Esophagus (tissue), 2 donors: ENCODE measurements around the gene TAF10. TPM values are rescaled to one million over a fixed set of nuclear protein-coding genes. Genes with fewer than 3 reads are reported as not detected.

Experiments used
- H3K27ac ChIP-seq, 2 donors: one replicate each; pipeline ENCODE4 v1.5.1; 2013; ENCODE audit warnings: low read depth in 2 of 2, mild to moderate bottlenecking in 2 of 2, inconsistent platforms in 1 of 2, low read length in 1 of 2, moderate library complexity in 1 of 2
- H3K27me3 ChIP-seq, 2 donors: one replicate each; pipeline ENCODE4 v1.6.1; 2013; ENCODE audit warnings: low read length in 2 of 2, control low read depth in 1 of 2, mild to moderate bottlenecking in 1 of 2; ENCODE audit not compliant: insufficient read depth in 2 of 2, control insufficient read depth in 1 of 2
- H3K36me3 ChIP-seq, 2 donors: one replicate each; pipeline ENCODE4 v1.6.1; 2013; ENCODE audit warnings: low read length in 1 of 2; ENCODE audit not compliant: control insufficient read depth in 2 of 2, insufficient read depth in 2 of 2
- H3K4me1 ChIP-seq, 2 donors: one replicate each; pipeline ENCODE4 v1.6.1; 2013; ENCODE audit warnings: low read length in 1 of 2; ENCODE audit not compliant: control insufficient read depth in 2 of 2, insufficient read depth in 2 of 2
- H3K4me3 ChIP-seq, 2 donors: one replicate each; pipeline ENCODE4 v1.5.1; 2013; ENCODE audit warnings: low read length in 2 of 2, mild to moderate bottlenecking in 2 of 2, low read depth in 1 of 2, moderate library complexity in 1 of 2
- H3K9me3 ChIP-seq, 2 donors: one replicate each; pipeline ENCODE4 v1.6.1; 2013; ENCODE audit warnings: mild to moderate bottlenecking in 2 of 2, low read depth in 1 of 2, low read length in 1 of 2, moderate library complexity in 1 of 2; ENCODE audit not compliant: control insufficient read depth in 2 of 2, insufficient read depth in 1 of 2
- WGBS, 2 donors: extraction: QIAGEN DNeasy Blood & Tissue Kit; methylation state at CpG; one replicate each; pipeline ENCODE4 v1.1.7; 2013; 5-methylcytosine and 5-hydroxymethylcytosine counted together
- polyA plus RNA-seq, 2 donors: library from polyadenylated mRNA; stranded (reverse); fragments of 200-250 nt; gene quantifications; one replicate each; pipeline ENCODE4 v1.2.3, GENCODE V29; 2013
- donor health status: healthy with polysubstance abuse.
- donor health status: Bipolar disorder and iron deficiency.

Gene TAF10
- polyA plus RNA-seq, 2 donors: 83.0 to 93.7 TPM

DNA sequence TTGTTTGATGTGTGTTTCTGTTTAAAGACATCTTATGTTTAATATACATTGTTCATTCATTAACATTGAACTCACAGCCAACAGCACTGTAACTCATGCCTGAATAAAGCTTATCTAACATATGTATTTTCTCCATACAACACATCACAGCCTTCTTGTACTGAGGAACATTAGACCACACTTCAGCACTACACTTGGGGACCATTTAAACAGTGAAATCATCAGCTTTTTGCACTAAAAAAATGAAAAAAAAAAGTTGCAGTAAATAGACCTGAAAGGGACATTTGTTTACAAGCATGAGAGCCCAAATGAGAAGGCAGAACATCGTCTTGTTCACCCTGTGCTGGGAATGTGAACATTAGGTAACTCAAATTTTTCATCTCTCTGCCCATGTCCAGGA lies 22.5 kb upstream of the TAF10 start:
- peaks cover 2 to 4% of the 10 kb centered on the region in 2 donors for H3K4me1 ChIP-seq
- H3K27me3 ChIP-seq: no peaks in the 10 kb centered on the region
- no peak overlapping the region for H3K4me3 ChIP-seq
- peaks cover 0 to 5% of the 10 kb centered on the region in 2 donors for H3K9me3 ChIP-seq
- 66 to 67% methylated on average over 1 of the region's 1 CpG for WGBS, 2 donors
- H3K27ac ChIP-seq: no peak overlapping the region
- H3K36me3 ChIP-seq: peaks cover 0 to 4% of the 10 kb centered on the region in 2 donors

DNA sequence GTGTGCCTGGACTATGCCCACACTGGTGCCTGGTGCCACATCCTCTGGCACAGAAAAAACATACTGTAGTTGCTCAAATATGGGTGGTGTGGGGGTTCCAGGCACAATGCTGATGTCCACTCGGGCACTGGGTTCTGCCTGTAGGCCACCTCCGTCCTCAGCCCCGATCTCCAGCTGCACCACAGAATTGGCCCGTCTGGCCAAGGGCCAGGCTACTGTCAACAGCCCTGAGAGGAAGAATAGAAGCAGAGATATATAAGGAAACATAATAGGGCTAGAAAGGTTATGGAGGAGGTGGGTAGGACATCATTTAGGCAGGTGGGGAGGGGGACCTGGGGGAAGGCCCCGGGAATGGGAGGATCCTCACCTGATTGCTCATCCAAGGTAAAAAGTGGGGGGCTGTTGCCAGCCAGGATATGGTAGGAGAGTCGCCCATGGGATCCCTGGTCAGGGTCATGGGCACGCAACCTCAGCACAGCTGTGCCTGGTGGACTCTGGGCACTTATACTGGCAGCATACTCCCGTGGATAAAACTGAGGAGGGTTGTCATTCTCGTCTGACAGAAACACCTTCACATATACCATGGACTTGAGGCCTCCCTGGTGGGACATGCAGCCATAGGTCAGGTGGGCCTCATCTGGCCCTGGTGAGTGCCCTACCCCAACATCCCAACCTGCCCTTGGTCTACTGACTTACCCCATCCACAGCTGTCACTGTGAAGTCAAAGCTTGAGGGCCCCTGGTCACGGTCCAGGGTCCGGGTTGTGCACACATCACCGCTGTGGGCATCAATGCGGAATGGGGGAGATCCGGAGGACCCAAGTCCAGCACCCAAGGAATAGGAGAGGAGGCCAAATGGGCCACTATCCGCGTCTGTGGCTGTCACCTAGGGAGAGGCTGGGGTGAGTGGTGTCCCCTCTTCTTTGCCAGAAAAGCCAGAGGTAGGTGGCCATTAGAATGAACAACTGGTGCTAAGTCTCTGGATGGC lies 21.7 kb upstream of the TAF10 start:
- Histone ChIP-seq H3K27ac (no peak overlapping the region), H3K4me1 (peaks cover 2 to 4% of the 10 kb centered on the region in 2 donors), H3K27me3 (no peaks in the 10 kb centered on the region), H3K9me3 (peaks cover 0 to 6% of the 10 kb centered on the region in 2 donors), H3K4me3 (no peak overlapping the region), H3K36me3 (peaks cover 0 to 4% of the 10 kb centered on the region in 2 donors)
- WGBS, 2 donors: 90 to 94% methylated on average over 16 of the region's 16 CpGs

DNA sequence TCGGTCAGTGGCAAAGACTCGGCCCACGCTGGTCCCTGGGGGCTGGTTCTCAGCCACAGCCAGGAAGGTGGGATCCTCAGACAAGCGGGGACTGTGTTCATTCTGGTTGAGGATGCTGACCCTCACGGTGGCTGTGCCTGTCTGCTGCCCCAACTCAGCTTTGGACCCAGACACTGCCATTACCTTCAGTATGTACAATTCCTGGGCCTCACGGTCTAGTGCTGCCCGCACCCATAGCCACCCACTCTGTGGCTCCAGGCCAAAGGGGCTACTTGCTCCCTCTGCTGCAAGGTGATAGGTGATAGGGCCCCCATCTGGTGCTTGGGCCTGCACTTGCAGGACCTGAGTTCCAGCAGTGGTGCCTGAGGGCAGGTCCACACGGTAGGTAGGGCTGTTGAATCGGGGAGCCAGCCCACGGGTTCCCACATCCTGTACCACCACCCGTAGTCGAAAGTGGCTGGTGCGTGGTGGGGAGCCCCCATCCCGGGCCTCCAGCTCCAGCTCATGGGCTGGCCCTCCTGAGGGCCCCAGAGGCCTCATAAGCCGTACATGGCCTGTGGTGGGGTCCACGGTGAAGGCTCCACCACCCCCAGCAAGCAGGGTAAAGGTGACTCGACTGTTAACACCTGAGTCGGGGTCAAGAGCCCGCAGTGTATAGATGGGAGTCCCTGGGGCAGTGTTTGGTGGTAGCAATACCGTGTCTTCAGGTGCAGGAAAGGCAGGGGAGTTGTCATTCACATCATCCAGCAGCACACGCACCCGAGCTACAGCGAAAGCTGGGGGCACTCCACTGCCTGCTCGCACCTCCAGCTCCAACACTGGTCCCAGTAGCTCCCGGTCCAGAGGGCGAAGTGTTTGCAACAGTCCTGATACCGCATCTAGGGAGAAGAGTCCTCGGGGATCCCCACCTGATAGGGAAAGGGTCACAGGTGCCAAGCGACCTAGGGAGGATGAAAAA lies 20.4 kb upstream of the TAF10 start:
- peaks cover 0 to 6% of the 10 kb centered on the region in 2 donors for H3K36me3 ChIP-seq
- 91% methylated on average over 29 of the region's 29 CpGs for WGBS, 2 donors

DNA sequence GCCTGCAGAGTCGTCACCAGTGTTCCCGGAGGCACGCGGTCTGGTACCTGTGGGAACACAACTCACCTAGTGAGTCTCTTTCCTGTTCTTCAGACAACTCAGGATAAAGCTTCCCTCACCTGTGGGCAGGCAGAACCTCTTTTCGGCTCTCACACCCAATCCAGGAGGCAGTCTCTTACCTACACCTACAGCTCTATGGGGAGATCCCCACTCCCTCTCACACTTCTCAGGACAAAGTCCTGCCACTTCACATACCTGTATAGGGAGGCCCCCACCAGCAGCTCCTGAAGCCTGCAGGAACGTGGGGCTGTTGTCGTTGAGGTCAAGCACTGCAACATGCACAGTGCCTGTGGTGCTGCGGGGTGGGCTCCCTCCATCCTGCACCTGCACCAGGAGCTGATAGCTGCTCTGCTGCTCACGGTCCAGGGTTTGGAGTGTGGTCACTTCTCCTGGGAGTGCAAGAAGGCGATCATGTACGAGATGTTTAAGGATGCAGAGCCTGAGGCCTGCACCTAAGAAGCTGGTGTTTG lies 19.4 kb upstream of the TAF10 start:
- Histone ChIP-seq H3K27ac (no peak overlapping the region), H3K27me3 (no peaks in the 10 kb centered on the region), H3K4me3 (no peak overlapping the region), H3K36me3 (peaks cover 0 to 11% of the 10 kb centered on the region in 2 donors), H3K4me1 (peaks cover 2 to 7% of the 10 kb centered on the region in 2 donors), H3K9me3 (peaks cover 0 to 6% of the 10 kb centered on the region in 2 donors)
- WGBS, 2 donors: 92 to 95% methylated on average over 11 of the region's 11 CpGs

More for the DNA sequence above, 20.4 kb upstream of the TAF10 start:
- Histone ChIP-seq H3K27me3 (no peaks in the 10 kb centered on the region), H3K4me3 (no peak overlapping the region), H3K4me1 (peaks cover 2 to 5% of the 10 kb centered on the region in 2 donors), H3K27ac (no peak overlapping the region), H3K9me3 (peaks cover 0 to 6% of the 10 kb centered on the region in 2 donors)

DNA sequence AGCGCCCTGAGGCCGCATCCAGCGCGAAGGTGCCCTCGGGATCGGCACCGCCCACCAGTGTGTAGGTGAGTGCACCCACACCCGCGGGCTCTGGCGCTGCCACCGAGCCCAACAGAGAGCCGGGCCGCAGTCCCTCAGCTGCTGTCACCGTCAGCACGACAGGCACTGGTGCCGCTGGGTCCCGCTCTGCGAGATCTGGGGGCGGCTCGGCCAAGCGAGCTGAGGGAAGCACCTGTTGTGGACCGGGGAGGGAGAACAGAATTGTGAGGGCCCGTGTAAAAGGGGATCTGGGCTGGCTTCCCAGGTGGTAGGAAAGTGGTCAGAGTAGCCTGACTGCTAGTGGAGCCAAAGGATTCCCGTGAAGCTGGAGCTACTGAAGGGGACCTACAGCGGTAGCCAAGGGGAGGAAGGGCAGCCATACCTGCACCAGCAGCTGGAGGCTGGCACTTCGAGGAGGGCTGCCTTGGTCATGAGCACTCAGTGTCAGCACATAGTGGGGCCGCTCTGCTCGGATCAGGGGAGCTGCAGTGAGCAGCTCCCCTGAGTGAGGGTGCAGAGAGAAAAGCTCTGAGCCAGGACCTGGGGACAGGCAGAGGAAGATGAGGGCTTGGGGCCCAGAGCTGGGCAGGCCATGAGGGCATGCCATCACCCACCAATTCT lies 18.7 kb upstream of the TAF10 start:
- peak overlapping the region; percentile 23 for H3K4me3 ChIP-seq

DNA sequence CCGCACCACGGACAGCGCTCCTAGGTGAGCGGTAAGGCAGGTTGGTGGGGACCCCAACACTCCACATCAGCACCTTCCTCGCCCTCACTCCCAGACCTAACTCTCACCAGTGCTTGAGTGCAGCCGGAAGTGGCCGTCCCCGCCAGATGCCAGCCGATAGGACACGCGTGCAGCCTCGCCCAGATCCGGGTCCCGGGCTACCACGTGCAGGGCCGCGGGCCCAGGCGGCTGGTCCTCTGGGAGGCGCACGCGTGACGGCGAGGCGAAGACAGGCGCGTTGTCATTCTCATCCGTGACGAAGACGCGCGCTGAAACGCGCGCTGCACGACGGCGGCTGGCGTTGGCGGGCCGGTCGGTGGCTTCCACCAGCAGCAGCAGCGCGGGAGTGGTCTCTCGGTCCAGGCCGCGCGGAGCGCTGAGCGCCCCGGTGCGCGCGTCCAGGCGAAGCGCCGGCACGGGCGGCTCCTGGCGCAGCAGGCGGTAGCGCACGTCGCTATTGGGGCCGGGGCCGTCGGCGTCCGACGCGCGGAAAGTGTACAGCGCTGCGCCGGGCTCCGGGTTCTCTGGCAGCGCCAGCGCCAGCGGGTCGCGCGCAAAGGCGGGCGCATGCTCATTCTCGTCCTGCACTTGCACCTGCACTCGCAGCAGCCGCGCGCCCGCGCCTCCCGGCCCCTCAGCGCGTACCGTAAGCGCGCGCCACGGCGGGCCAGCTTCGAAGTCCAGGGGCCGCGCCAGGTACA lies 18.0 kb upstream of the TAF10 start:
- H3K36me3 ChIP-seq: peaks cover 0 to 11% of the 10 kb centered on the region in 2 donors

More for the DNA sequence above, 18.7 kb upstream of the TAF10 start:
- WGBS, 2 donors: 46 to 55% methylated on average over 26 to 28 of the region's 28 CpGs
- H3K9me3 ChIP-seq: peaks cover 0 to 6% of the 10 kb centered on the region in 2 donors
- H3K36me3 ChIP-seq: peaks cover 0 to 11% of the 10 kb centered on the region in 2 donors
- no peak overlapping the region for H3K27ac ChIP-seq
- peaks cover 2 to 7% of the 10 kb centered on the region in 2 donors for H3K4me1 ChIP-seq
- no peaks in the 10 kb centered on the region for H3K27me3 ChIP-seq

DNA sequence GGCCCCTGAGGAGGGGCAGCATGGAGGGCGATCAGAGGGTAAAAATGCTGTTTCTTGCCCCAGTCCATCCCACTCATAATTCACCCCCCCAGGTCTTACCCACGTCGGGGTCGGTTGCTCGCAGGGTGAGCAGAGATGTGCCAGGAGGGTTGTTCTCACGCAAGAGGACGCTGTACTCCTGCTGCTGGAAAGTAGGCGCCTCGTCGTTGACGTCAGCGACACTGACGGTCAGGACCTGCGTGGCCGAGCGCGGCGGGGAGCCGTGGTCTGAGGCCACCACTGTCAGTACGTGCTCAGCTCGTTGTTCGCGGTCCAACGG lies 17.5 kb upstream of the TAF10 start:
- peaks cover 0 to 14% of the 10 kb centered on the region in 2 donors for H3K36me3 ChIP-seq
- no peak overlapping the region for H3K27ac ChIP-seq
- H3K27me3 ChIP-seq: no peaks in the 10 kb centered on the region
- H3K4me1 ChIP-seq: peaks cover 2 to 7% of the 10 kb centered on the region in 2 donors
- 91 to 93% methylated on average over 24 of the region's 24 CpGs for WGBS, 2 donors
- H3K4me3 ChIP-seq: no peak overlapping the region
- H3K9me3 ChIP-seq: peaks cover 0 to 6% of the 10 kb centered on the region in 2 donors

More for the DNA sequence above, 18.0 kb upstream of the TAF10 start:
- Histone ChIP-seq H3K4me1 (peaks cover 2 to 7% of the 10 kb centered on the region in 2 donors), H3K4me3 (peak overlapping the region; percentile 23), H3K27ac (no peak overlapping the region), H3K9me3 (peaks cover 0 to 6% of the 10 kb centered on the region in 2 donors), H3K27me3 (no peaks in the 10 kb centered on the region)
- WGBS, 2 donors: 56 to 63% methylated on average over 90 to 102 of the region's 102 CpGs

DNA sequence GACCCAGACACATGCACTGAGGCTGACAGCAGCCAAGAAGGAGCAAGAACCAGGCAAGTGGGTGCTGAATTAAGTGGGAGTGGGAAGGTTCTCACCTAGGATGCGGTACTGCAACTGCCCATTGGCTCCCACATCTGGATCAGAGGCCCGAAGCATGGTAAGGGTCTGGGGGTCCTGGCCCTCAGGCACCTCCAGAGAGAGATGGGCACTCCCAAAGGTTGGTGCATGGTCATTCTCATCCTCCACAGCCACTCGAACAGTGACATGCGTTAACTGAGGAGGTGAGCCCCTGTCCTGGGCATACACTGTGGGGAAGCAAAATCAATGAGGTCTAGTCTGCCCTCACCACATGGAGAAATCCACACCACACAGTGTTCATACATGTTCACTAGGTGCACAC lies 16.5 kb upstream of the TAF10 start:
- H3K27me3 ChIP-seq: no peaks in the 10 kb centered on the region
- no peak overlapping the region for H3K27ac ChIP-seq
- peaks cover 0 to 14% of the 10 kb centered on the region in 2 donors for H3K36me3 ChIP-seq
- H3K4me3 ChIP-seq: no peak overlapping the region
- WGBS, 2 donors: 95 to 97% methylated on average over 4 of the region's 4 CpGs
- peaks cover 0 to 6% of the 10 kb centered on the region in 2 donors for H3K9me3 ChIP-seq
- peaks cover 2 to 7% of the 10 kb centered on the region in 2 donors for H3K4me1 ChIP-seq
